ENCODE measurements around the gene ABHD11. TPM values are rescaled to one million over a fixed set of nuclear protein-coding genes. Genes with fewer than 3 reads are reported as not detected.

ABHD11 gene
- total and polyA plus RNA-seq, 9 of the 15 experiments (the other 6 are each of a cell fraction or from before 2014, with no cell fraction given), result 7.7 to 44.2 (median 18.9) TPM

- no TSS peak for BruUV-seq (replicated peaks)
- no peaks in the 10 kb centered on the region; a peak in 1 of 5 replicates for H3K27me3 ChIP-seq (ENCODE audit: control insufficient read depth in 2 of 2, insufficient read depth in 2 of 2, low read length in 2 of 2)
- no peak overlapping the region for H3K27ac ChIP-seq (ENCODE audit: extremely low read depth, low read depth, low read length)
- no peaks in the 10 kb centered on the region for H3K79me2 ChIP-seq (ENCODE audit: control insufficient read depth, insufficient read depth, low read length)
- peak overlapping the region in 1 of 2 experiments; percentile 41; a peak in 1 of 4 replicates for H3K9ac ChIP-seq (ENCODE audit: insufficient read depth in 1 of 2, low read depth in 2 of 2, low read length in 2 of 2)
- intact Hi-C loops (cut with micrococcal nuclease) (no loop called here), in situ Hi-C loops (cut with MboI) (no loop called here)
- no peaks in the 10 kb centered on the region for H3K9me3 ChIP-seq (replicated peaks; ENCODE audit: control insufficient read depth, insufficient read depth, low read depth, low read length)
- ATAC-seq (no peak), FAIRE-seq (no peak), DNase-seq (ENCODE audit: extremely low read depth in 1 of 4, low spot score in 3 of 4) (no peak)
- no peak overlapping the region for H3K4me2 ChIP-seq (ENCODE audit: insufficient read depth, low read length)
- WGBS (ENCODE audit: insufficient coverage, low coverage, missing lambda C conversion rate), result 30% methylated on average over 5 of the region's 5 CpGs
- CTCF ChIA-PET (ENCODE audit: low intra/inter-chr PET ratio), result no interaction called here
- H3K36me3 ChIP-seq (ENCODE audit: control insufficient read depth, insufficient read depth, low read length), result no peaks in the 10 kb centered on the region
- H3K4me1 ChIP-seq (replicated peaks in 1 of 2; ENCODE audit: control insufficient read depth in 2 of 2, insufficient read depth in 2 of 2, low read length in 2 of 2), result peaks cover 10 to 13% of the 10 kb centered on the region in 2 experiments; a peak in 4 of 5 replicates
- H3K9me1 ChIP-seq (ENCODE audit: control insufficient read depth, insufficient read depth, low read length), result no peaks in the 10 kb centered on the region
- H2AFZ ChIP-seq (ENCODE audit: low read depth, low read length), result 0 out of 2 replicates have a peak overlapping the region, but pooled peaks have one; percentile 34
- no peak overlapping the region for H3K4me3 ChIP-seq
- POLR2A ChIA-PET, result interaction anchor here (0.6 to 1.6 kb wide), 4 partner anchors 10 to 236 kb away, joined by 3 to 6 read pairs (median 5); partner anchors contain the start of genes ABHD11 and BAZ1B
- peaks cover 3% of the 10 kb centered on the region; the same call in 1 of the 2 replicates for H4K20me1 ChIP-seq (replicated peaks; ENCODE audit: control insufficient read depth, insufficient read depth, low read length)
- TF ChIP-seq GABPA (tag; conservative IDR thresholded peaks at IDR 0.05; ENCODE audit: low read depth) (no peak), ZNF444 (CRISPR knock-in tag; IDR thresholded peaks at IDR 0.05) (no peak), ZBTB17 (CRISPR knock-in tag; IDR thresholded peaks at IDR 0.05) (no peak), RBM22 (IDR thresholded peaks at IDR 0.05; ENCODE audit: low read depth, low read length, poor library complexity, severe bottlenecking) (no peak), ZNF507 (tag; conservative IDR thresholded peaks at IDR 0.05) (no peak), BRCA1 (IDR thresholded peaks at IDR 0.05) (no peak), BRCA1 (CRISPR knock-in tag; IDR thresholded peaks at IDR 0.05) (no peak), HNRNPUL1 (IDR thresholded peaks at IDR 0.05; ENCODE audit: low read length) (no peak), PHF21A (IDR thresholded peaks at IDR 0.05; ENCODE audit: borderline replicate concordance, low read depth) (no peak), POLR3G (IDR thresholded peaks at IDR 0.05; ENCODE audit: extremely low read depth, insufficient read length, insufficient replicate concordance) (no peak), ZNF140 (CRISPR knock-in tag; IDR thresholded peaks at IDR 0.05) (no peak), YY1 (IDR thresholded peaks at IDR 0.05; ENCODE audit: borderline replicate concordance in 1 of 3, control insufficient read depth in 1 of 3, extremely low read depth in 1 of 3, insufficient read depth in 3 of 3, insufficient read length in 1 of 3, insufficient replicate concordance in 2 of 3, low read depth in 1 of 3, low read length in 2 of 3) (no peak), ESRRB (CRISPR knock-in tag; IDR thresholded peaks at IDR 0.05; ENCODE audit: borderline replicate concordance) (no peak)
- TF ChIP-seq, protein P1, sequence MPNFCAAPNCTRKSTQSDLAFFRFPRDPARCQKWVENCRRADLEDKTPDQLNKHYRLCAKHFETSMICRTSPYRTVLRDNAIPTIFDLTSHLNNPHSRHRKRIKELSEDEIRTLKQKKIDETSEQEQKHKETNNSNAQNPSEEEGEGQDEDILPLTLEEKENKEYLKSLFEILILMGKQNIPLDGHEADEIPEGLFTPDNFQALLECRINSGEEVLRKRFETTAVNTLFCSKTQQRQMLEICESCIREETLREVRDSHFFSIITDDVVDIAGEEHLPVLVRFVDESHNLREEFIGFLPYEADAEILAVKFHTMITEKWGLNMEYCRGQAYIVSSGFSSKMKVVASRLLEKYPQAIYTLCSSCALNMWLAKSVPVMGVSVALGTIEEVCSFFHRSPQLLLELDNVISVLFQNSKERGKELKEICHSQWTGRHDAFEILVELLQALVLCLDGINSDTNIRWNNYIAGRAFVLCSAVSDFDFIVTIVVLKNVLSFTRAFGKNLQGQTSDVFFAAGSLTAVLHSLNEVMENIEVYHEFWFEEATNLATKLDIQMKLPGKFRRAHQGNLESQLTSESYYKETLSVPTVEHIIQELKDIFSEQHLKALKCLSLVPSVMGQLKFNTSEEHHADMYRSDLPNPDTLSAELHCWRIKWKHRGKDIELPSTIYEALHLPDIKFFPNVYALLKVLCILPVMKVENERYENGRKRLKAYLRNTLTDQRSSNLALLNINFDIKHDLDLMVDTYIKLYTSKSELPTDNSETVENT (CRISPR knock-in tag; IDR thresholded peaks at IDR 0.05), result no peak
- TF ChIP-seq, protein P2, sequence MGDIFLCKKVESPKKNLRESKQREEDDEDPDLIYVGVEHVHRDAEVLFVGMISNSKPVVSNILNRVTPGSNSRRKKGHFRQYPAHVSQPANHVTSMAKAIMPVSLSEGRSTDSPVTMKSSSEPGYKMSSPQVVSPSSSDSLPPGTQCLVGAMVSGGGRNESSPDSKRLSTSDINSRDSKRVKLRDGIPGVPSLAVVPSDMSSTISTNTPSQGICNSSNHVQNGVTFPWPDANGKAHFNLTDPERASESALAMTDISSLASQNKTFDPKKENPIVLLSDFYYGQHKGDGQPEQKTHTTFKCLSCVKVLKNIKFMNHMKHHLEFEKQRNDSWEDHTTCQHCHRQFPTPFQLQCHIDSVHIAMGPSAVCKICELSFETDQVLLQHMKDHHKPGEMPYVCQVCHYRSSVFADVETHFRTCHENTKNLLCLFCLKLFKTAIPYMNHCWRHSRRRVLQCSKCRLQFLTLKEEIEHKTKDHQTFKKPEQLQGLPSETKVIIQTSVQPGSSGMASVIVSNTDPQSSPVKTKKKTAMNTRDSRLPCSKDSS (IDR thresholded peaks at IDR 0.05; ENCODE audit: low read depth, partially characterized antibody), result no peak
- TF ChIP-seq, protein P3, sequence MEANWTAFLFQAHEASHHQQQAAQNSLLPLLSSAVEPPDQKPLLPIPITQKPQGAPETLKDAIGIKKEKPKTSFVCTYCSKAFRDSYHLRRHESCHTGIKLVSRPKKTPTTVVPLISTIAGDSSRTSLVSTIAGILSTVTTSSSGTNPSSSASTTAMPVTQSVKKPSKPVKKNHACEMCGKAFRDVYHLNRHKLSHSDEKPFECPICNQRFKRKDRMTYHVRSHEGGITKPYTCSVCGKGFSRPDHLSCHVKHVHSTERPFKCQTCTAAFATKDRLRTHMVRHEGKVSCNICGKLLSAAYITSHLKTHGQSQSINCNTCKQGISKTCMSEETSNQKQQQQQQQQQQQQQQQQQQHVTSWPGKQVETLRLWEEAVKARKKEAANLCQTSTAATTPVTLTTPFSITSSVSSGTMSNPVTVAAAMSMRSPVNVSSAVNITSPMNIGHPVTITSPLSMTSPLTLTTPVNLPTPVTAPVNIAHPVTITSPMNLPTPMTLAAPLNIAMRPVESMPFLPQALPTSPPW (CRISPR knock-in tag; IDR thresholded peaks at IDR 0.05), result no peak
These were observed 10.1 kb downstream of the ABHD11 start for GRCh38 chr7:73728551-73728950.

All from K562 (cell line).